Esophagus (tissue), 2 donors: ENCODE results near the gene LRP1B. TPM values are rescaled to one million over a fixed set of nuclear protein-coding genes. Genes with fewer than 3 reads are reported as not detected.

ENCODE experiments used
- H3K27ac ChIP-seq, 2 donors: one replicate each; pipeline ENCODE4 v1.5.1; 2013; ENCODE audit warnings: low read depth in 2 of 2, mild to moderate bottlenecking in 2 of 2, inconsistent platforms in 1 of 2, low read length in 1 of 2, moderate library complexity in 1 of 2
- H3K27me3 ChIP-seq, 2 donors: one replicate each; pipeline ENCODE4 v1.6.1; 2013; ENCODE audit warnings: low read length in 2 of 2, control low read depth in 1 of 2, mild to moderate bottlenecking in 1 of 2; ENCODE audit not compliant: insufficient read depth in 2 of 2, control insufficient read depth in 1 of 2
- H3K36me3 ChIP-seq, 2 donors: one replicate each; pipeline ENCODE4 v1.6.1; 2013; ENCODE audit warnings: low read length in 1 of 2; ENCODE audit not compliant: control insufficient read depth in 2 of 2, insufficient read depth in 2 of 2
- H3K4me1 ChIP-seq, 2 donors: one replicate each; pipeline ENCODE4 v1.6.1; 2013; ENCODE audit warnings: low read length in 1 of 2; ENCODE audit not compliant: control insufficient read depth in 2 of 2, insufficient read depth in 2 of 2
- H3K4me3 ChIP-seq, 2 donors: one replicate each; pipeline ENCODE4 v1.5.1; 2013; ENCODE audit warnings: low read length in 2 of 2, mild to moderate bottlenecking in 2 of 2, low read depth in 1 of 2, moderate library complexity in 1 of 2
- H3K9me3 ChIP-seq, 2 donors: one replicate each; pipeline ENCODE4 v1.6.1; 2013; ENCODE audit warnings: mild to moderate bottlenecking in 2 of 2, low read depth in 1 of 2, low read length in 1 of 2, moderate library complexity in 1 of 2; ENCODE audit not compliant: control insufficient read depth in 2 of 2, insufficient read depth in 1 of 2
- WGBS, 2 donors: extraction: QIAGEN DNeasy Blood & Tissue Kit; methylation state at CpG; one replicate each; pipeline ENCODE4 v1.1.7; 2013; 5-methylcytosine and 5-hydroxymethylcytosine counted together
- polyA plus RNA-seq, 2 donors: library from polyadenylated mRNA; stranded (reverse); fragments of 200-250 nt; gene quantifications; one replicate each; pipeline ENCODE4 v1.2.3, GENCODE V29; 2013
- donor health status: healthy with polysubstance abuse.
- donor health status: Bipolar disorder and iron deficiency.

The LRP1B gene
- polyA plus RNA-seq, 2 donors = 0.02 to 0.10 TPM

DNA sequence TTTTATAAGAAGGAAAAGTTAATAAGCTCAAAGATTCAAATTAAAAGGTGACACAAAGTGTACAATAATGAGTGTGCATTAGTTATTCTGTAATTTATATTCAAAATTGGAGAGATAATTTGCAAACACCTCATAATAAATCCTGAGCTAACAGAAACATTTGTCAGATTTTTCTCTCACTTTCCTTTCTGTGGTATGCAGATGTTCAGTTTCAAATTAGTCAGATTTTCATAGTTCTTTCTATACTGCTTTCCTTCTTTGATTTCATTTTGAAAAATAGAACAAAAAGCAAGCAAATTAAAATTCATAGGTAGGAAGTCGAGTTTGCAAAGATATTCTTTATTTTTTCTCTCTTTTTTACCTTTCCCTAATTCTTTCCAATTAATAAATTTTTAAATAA is 1930.5 kb downstream of the LRP1B start:
- H3K36me3 ChIP-seq = no peaks in the 10 kb centered on the region
- 48 to 54% methylated on average over 1 of the region's 1 CpG for WGBS, 2 donors
- H3K27me3 ChIP-seq = no peaks in the 10 kb centered on the region
- H3K9me3 ChIP-seq = no peaks in the 10 kb centered on the region
- no peak overlapping the region for H3K27ac ChIP-seq
- H3K4me1 ChIP-seq = no peaks in the 10 kb centered on the region
- no peak overlapping the region for H3K4me3 ChIP-seq

GRCh38 chr2:140199312-140199711 is 1931.5 kb downstream of the LRP1B start:
- Histone ChIP-seq H3K27me3 (no peaks in the 10 kb centered on the region), H3K9me3 (no peaks in the 10 kb centered on the region), H3K27ac (no peak overlapping the region), H3K36me3 (no peaks in the 10 kb centered on the region), H3K4me1 (no peaks in the 10 kb centered on the region), H3K4me3 (no peak overlapping the region)
- 80 to 81% methylated on average over 1 of the region's 1 CpG for WGBS, 2 donors

DNA sequence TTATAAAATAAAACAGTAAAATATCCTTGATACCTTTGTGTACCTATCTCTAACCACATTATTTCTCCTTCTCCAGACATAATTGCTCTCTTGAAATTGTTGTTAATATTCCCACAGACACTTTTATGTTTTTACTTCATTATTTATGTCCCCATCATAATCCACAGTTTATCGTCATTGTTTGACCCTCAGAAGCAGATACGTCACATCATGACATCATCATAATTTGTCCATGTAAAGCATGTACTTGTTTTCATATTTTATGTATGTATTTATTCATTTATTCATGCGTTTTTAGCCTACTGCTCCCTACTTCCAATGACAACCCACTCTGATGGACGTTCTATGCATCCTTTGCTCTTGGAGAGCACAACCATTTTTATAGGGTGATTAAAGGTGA is 1943.7 kb downstream of the LRP1B start:
- Histone ChIP-seq H3K27me3 (no peaks in the 10 kb centered on the region), H3K4me1 (no peaks in the 10 kb centered on the region), H3K4me3 (no peak overlapping the region), H3K9me3 (no peaks in the 10 kb centered on the region), H3K36me3 (no peaks in the 10 kb centered on the region), H3K27ac (no peak overlapping the region)
- WGBS, 2 donors = 74 to 82% methylated on average over 4 of the region's 4 CpGs

DNA sequence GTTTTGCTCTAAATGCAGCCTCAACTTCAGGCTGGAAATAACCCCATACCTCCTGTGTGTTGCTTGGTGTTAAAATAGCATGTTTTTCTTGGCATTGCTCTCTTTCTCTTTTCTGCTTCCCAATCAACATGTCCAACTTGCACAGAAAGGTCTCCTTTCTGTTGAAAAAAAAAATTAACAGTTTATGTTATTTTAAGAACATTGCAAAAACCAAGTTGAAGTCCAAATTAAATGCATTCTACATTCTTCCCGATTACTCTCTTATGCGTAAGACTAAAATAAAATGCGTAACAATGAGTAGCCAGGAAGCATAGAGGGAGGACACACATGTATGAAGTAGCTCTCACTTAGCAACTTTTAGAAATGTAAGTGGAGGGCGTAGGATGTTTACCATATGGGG is 1944.5 kb downstream of the LRP1B start:
- no peaks in the 10 kb centered on the region for H3K36me3 ChIP-seq
- no peaks in the 10 kb centered on the region for H3K4me1 ChIP-seq
- H3K27me3 ChIP-seq = no peaks in the 10 kb centered on the region
- H3K9me3 ChIP-seq = peaks cover 0 to 2% of the 10 kb centered on the region in 2 donors
- H3K27ac ChIP-seq = no peak overlapping the region
- H3K4me3 ChIP-seq = no peak overlapping the region
- 73 to 83% methylated on average over 4 of the region's 4 CpGs for WGBS, 2 donors

GRCh38 chr2:140185076-140185475 is 1945.7 kb downstream of the LRP1B start:
- H3K4me1 ChIP-seq = no peaks in the 10 kb centered on the region
- H3K9me3 ChIP-seq = peaks cover 0 to 2% of the 10 kb centered on the region in 2 donors
- no peaks in the 10 kb centered on the region for H3K27me3 ChIP-seq
- no peak overlapping the region for H3K4me3 ChIP-seq
- no peak overlapping the region for H3K27ac ChIP-seq
- no peaks in the 10 kb centered on the region for H3K36me3 ChIP-seq

DNA sequence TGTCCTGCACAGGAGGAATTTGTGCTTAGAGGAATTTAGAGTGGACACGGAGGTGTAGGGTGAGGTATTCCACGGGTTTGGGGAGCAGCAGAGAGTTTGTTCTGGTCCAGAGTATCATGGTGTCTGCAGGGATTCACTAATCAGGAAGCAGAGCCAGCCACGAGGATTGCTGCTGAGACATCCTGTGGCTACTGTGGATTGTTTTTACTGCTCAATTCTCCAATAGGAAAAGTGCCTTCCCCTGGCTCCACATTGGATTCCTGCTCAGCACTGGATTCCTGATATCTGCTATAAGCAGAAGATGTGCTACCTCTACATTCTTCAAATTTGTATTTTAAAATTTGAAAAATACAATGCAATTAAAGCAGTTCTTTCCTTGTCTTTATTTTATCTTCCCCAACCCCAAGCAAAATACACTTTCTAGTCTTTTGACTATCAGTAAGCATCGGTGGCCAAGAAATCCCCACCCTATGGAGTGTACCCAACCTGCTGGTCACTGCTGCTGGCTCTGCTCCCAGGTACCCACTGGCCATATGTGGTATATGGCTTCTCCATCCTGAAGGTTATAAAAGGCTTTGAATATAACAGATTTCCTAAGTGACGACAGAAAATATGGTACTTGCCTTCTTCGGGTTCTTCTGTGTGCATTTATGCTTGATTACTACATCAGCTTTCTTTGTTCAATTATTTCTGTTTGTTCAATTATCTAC is 1947.6 kb downstream of the LRP1B start:
- no peaks in the 10 kb centered on the region for H3K27me3 ChIP-seq
- H3K36me3 ChIP-seq = no peaks in the 10 kb centered on the region
- no peaks in the 10 kb centered on the region for H3K4me1 ChIP-seq
- no peak overlapping the region for H3K27ac ChIP-seq
- H3K9me3 ChIP-seq = peaks cover 0 to 2% of the 10 kb centered on the region in 2 donors
- no peak overlapping the region for H3K4me3 ChIP-seq
- WGBS, 2 donors = 71 to 73% methylated on average over 6 of the region's 6 CpGs
